HepG2 (cell line): ENCODE data around the gene RSPRY1. TPM values are rescaled to one million over a fixed set of nuclear protein-coding genes. Genes with fewer than 3 reads are reported as not detected.
"Not testable (repeated sequence)": the region's sequence is repeated elsewhere in the genome, so short reads cannot be mapped to it uniquely, and the experiment has no call there.

Experiments used
- ATAC-seq: fragments of 200-7000 bp; cut with Tn5 transposase; 3 replicates; pipeline ENCODE4 v1.9.1; 2020; ENCODE audit warnings: mild to moderate bottlenecking, moderate library complexity
- BruUV-seq: library from RNA; stranded (reverse); fragments of 400-500 nt; replicated peaks from 2 replicates; lab custom pipeline; 2021; lab: Mats Ljungman, UMichigan
- CTCF ChIA-PET: fragments of 300-600 bp; formaldehyde crosslinking; extraction: SDS; loops from one replicate; lab custom pipeline; 2021; ENCODE audit warnings: low total read pairs, inconsistent platforms, low intra/inter-chr PET ratio; lab: Yijun Ruan, JAX
- POLR2A ChIA-PET: fragments of 350-600 bp; sonication (Branson Sonifier 250); formaldehyde crosslinking; loops from one replicate; lab custom pipeline; 2020; ENCODE audit warnings: antibody characterized with exemption, inconsistent platforms; lab: Yijun Ruan, JAX
- DNase-seq: peaks from one replicate; pipeline ENCODE4 v3.0.0-alpha.2; 2015; ENCODE audit warnings: low spot score
- FAIRE-seq: peaks from 3 replicates; lab custom pipeline; 2011; peaks lifted over from hg19 to GRCh38; lab: Jason Lieb, UNC
- H2AFZ ChIP-seq: one replicate; pipeline ENCODE4 v1.6.1; 2011; ENCODE audit warnings: low read length, inconsistent platforms
- H3K27ac ChIP-seq: fragments of 300-600 bp; 3 replicates; pipeline ENCODE4 v1.8.0; 2011; ENCODE audit warnings: mixed run types, mild to moderate bottlenecking, mixed read lengths, low read length, inconsistent platforms; ENCODE audit not compliant: insufficient read depth; ENCODE audit errors: extremely low read length
- H3K27me3 ChIP-seq, 2 experiments: fragments of 200-600 bp in 1 of 2; 2 replicates in 1 of 2; 3 replicates in 1 of 2; pipeline versions ENCODE4 v1.6.0 to v1.8.0; 2011; ENCODE audit warnings: low read length in 2 of 2, mild to moderate bottlenecking in 2 of 2, moderate library complexity in 2 of 2, inconsistent platforms in 1 of 2; ENCODE audit not compliant: insufficient read depth in 2 of 2, control insufficient read depth in 1 of 2
- H3K36me3 ChIP-seq, 2 experiments: fragments of 200-600 bp in 1 of 2; replicated peaks in 1 of 2; 2 replicates in 1 of 2; 3 replicates in 1 of 2; pipeline versions ENCODE4 v1.5.1 to v1.8.0; 2011; ENCODE audit warnings: low read length in 2 of 2, inconsistent platforms in 1 of 2; ENCODE audit not compliant: insufficient read depth in 2 of 2, control insufficient read depth in 1 of 2
- H3K4me1 ChIP-seq: 2 replicates; pipeline ENCODE4 v1.5.1; 2012; ENCODE audit warnings: low read length, inconsistent platforms; ENCODE audit not compliant: insufficient read depth
- H3K4me2 ChIP-seq: 2 replicates; pipeline ENCODE4 v1.6.0; 2011; ENCODE audit warnings: low read depth, low read length, inconsistent platforms
- H3K4me3 ChIP-seq, 3 experiments: fragments of 200-600 bp in 1 of 3; sonication (generic), shearing (Covaris generic) in 1 of 3; replicated peaks in 1 of 3; 2 replicates each; pipeline ENCODE4 v1.5.1; 2011 to 2016; ENCODE audit warnings: low read length in 3 of 3, inconsistent platforms in 2 of 3, low read depth in 2 of 3, mild to moderate bottlenecking in 2 of 3, control low read depth in 1 of 3, mixed read lengths in 1 of 3; ENCODE audit not compliant: insufficient read depth in 1 of 3
- H3K79me2 ChIP-seq: one replicate; pipeline ENCODE4 v1.6.1; 2011; ENCODE audit warnings: low read length, inconsistent platforms; ENCODE audit not compliant: insufficient read depth
- H3K9ac ChIP-seq: 2 replicates; pipeline ENCODE4 v1.6.0; 2011; ENCODE audit warnings: mild to moderate bottlenecking, low read depth, low read length, inconsistent platforms; ENCODE audit not compliant: insufficient read depth
- H3K9me3 ChIP-seq: 2 replicates; pipeline ENCODE4 v1.5.1; 2012; ENCODE audit warnings: mild to moderate bottlenecking, low read length
- H4K20me1 ChIP-seq: 2 replicates; pipeline ENCODE4 v1.6.0; 2011; ENCODE audit warnings: inconsistent platforms, mild to moderate bottlenecking, low read length, moderate library complexity; ENCODE audit not compliant: insufficient read depth
- FOXA3 ChIP-seq: IDR thresholded peaks from 2 replicates; pipeline ENCODE4 v1.6.1; 2016; ENCODE audit warnings: missing genetic modification reagents, missing compliant biosample characterization
- ZNF296 ChIP-seq: sonication (generic); formaldehyde crosslinking; conservative IDR thresholded peaks from 2 replicates; pipeline ENCODE4 v1.5.0; 2020; ENCODE audit warnings: mild to moderate bottlenecking, missing genetic modification reagents
- ZNF329 ChIP-seq: sonication (generic); formaldehyde crosslinking; IDR thresholded peaks from 2 replicates; pipeline ENCODE4 v1.9.0; 2021; ENCODE audit warnings: low read depth, mild to moderate bottlenecking, missing genetic modification reagents
- ZNF354B ChIP-seq: sonication (generic); formaldehyde crosslinking; IDR thresholded peaks from 2 replicates; pipeline ENCODE4 v1.8.0; 2022; ENCODE audit warnings: mild to moderate bottlenecking, missing genetic modification reagents
- WGBS: methylation state at CpG from one replicate; pipeline ENCODE4 v1.1.6; 2017; ENCODE audit warnings: low lambda C conversion rate; 5-methylcytosine and 5-hydroxymethylcytosine counted together
- in situ Hi-C: cut with HindIII; loops from 2 replicates; pipeline ENCODE4 v1.10.0; 2017; ENCODE audit warnings: low pct_unique_long_range_greater_than_20kb; ENCODE audit not compliant: extremely low pct_ligation_motif_present
- intact Hi-C: fragments of 100-400 bp; cut with micrococcal nuclease; formaldehyde crosslinking; loops from one replicate; pipeline ENCODE4 v1.10.0; 2022; ENCODE audit not compliant: unreplicated experiment
- polyA plus RNA-seq, 8 experiments: library from polyadenylated mRNA; depleted of rRNA in 3 of 8; stranded (reverse) in 7 of 8; unstranded in 1 of 8; fragments of >200 nt; fragmentation: Illumina TruSeq in 4 of 8; extraction: Trizol in 4 of 8; gene quantifications; 2 replicates each; pipeline versions ENCODE4 v1.2.1 to v1.2.3, GENCODE V29; 2011 to 2016; ENCODE audit warnings: low read depth in 4 of 8, missing spikeins in 1 of 8, mixed read lengths in 1 of 8; ENCODE audit not compliant: insufficient read depth in 1 of 8
- total RNA-seq, 5 experiments: library from RNA; depleted of rRNA; stranded (reverse); fragments of >200 nt; fragmentation: Illumina TruSeq; extraction: Trizol; gene quantifications; 2 replicates each; pipeline ENCODE4 v1.2.3, GENCODE V29; 2016; ENCODE audit warnings: low read depth in 1 of 5

Gene RSPRY1
- total and polyA plus RNA-seq, 2 of the 13 experiments (the other 11 are each of a cell fraction or from before 2014, with no cell fraction given), result 53.4 to 61.0 TPM

GRCh38 chr16:57196753-57197152 lies 10.6 kb downstream of the RSPRY1 start (continued):
- TF ChIP-seq ZNF329, result no peak
- no peak for TF ChIP-seq ZNF296
- 0 out of 2 replicates have a peak, but pooled peaks have one; percentile 29 for TF ChIP-seq FOXA3 (CRISPR knock-in tag)
- no peak for TF ChIP-seq ZNF354B (CRISPR knock-in tag)

GRCh38 chr16:57200321-57200720 lies 14.2 kb downstream of the RSPRY1 start:
- Histone ChIP-seq H4K20me1 (peaks cover 16% of the 10 kb centered on the region), H3K4me1 (peaks cover 43% of the 10 kb centered on the region), H3K36me3 (peaks cover 5 to 22% of the 10 kb centered on the region in 2 experiments), H3K79me2 (peaks cover 57% of the 10 kb centered on the region)
- in situ Hi-C loops, ATAC-seq, H3K4me2 ChIP-seq, POLR2A ChIA-PET, H3K4me3 ChIP-seq, CTCF ChIA-PET, intact Hi-C loops, DNase-seq, BruUV-seq, H3K27me3 ChIP-seq, H3K9me3 ChIP-seq, FAIRE-seq, H3K9ac ChIP-seq, H3K27ac ChIP-seq, H2AFZ ChIP-seq: not testable (repeated sequence)
- WGBS, result 84% methylated on average over 9 of the region's 24 CpGs

DNA sequence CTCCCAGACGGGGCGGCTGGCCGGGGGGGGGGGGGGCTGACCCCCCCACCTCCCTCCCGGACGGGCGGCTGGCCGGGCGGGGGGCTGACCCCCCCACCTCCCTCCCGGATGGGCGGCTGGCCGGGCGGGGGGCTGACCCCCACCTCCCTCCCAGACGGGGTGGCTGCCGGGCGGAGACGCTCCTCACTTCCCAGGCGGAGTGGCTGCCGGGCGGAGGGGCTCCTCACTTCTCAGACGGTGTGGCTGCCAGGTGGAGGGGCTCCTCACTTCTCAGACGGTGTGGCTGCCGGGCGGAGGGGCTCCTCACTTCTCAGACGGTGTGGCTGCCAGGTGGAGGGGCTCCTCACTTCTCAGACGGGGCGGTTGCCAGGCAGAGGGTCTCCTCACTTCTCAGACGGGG lies 14.8 kb downstream of the RSPRY1 start:
- H3K4me2 ChIP-seq, BruUV-seq, FAIRE-seq, H3K9ac ChIP-seq, CTCF ChIA-PET, intact Hi-C loops, H3K27ac ChIP-seq, H3K9me3 ChIP-seq, in situ Hi-C loops, DNase-seq, ATAC-seq, H2AFZ ChIP-seq, POLR2A ChIA-PET, H3K27me3 ChIP-seq, H3K4me3 ChIP-seq: not testable (repeated sequence)
- Histone ChIP-seq H3K4me1 (peaks cover 37% of the 10 kb centered on the region), H3K79me2 (peaks cover 51% of the 10 kb centered on the region), H4K20me1 (peaks cover 12% of the 10 kb centered on the region), H3K36me3 (peaks cover 8 to 28% of the 10 kb centered on the region in 2 experiments)
- WGBS, result no CpG with 5 or more reads among the region's 27 CpGs
